Dorsolateral prefrontal cortex (tissue), 118 donors: ENCODE data around the gene ARG2. TPM values are rescaled to one million over a fixed set of nuclear protein-coding genes. Genes with fewer than 3 reads are reported as not detected.

Experiments
- total RNA-seq, 120 experiments: library from RNA; stranded (reverse); gene quantifications; one replicate each; pipeline versions ENCODE4 v1.2.3 to v1.2.4, GENCODE V29; 2022

ARG2 gene
- total RNA-seq, 120 experiments from 2014 or later = 5.2 to 42.6 (median 14.9) TPM

Other genes with a start within 250 kb of the ARG2 start
- 1 to 10 TPM in 5 of 120 experiments, under 1 TPM in 6, not detected in 109; 0.42 to 1.9 (median 0.81) TPM for gene PLEK2, start 207.8 kb upstream of the ARG2 start, total RNA-seq
- 10 to 100 TPM; 11.6 to 46.8 (median 28.2) TPM for gene TMEM229B, start 131.2 kb upstream of the ARG2 start, total RNA-seq
- 100 to 1,000 TPM in 105 of 120 experiments, 10 to 100 TPM in 15; 42.5 to 965 (median 248) TPM for gene PLEKHH1, start 86.6 kb upstream of the ARG2 start, total RNA-seq
- 10 to 100 TPM; 19.8 to 43.6 (median 29.0) TPM for gene PIGH, start 19.7 kb upstream of the ARG2 start, total RNA-seq
- 100 to 1,000 TPM; 101 to 177 (median 140) TPM for gene VTI1B, start 54.7 kb downstream of the ARG2 start, total RNA-seq
- gene RDH11, start 75.8 kb downstream of the ARG2 start, total RNA-seq = 100 to 1,000 TPM in 1 of 120 experiments, 10 to 100 TPM in 119; 51.8 to 100 (median 78.6) TPM
- gene RDH12, start 82.0 kb downstream of the ARG2 start, total RNA-seq = 1 to 10 TPM in 95 of 120 experiments, under 1 TPM in 25; 0.42 to 7.0 (median 1.6) TPM
- gene ZFYVE26, start 196.7 kb downstream of the ARG2 start, total RNA-seq = 10 to 100 TPM; 17.7 to 41.8 (median 28.0) TPM
- 10 to 100 TPM in 107 of 120 experiments, 1 to 10 TPM in 13; 5.8 to 36.9 (median 15.3) TPM for gene RAD51B, start 199.9 kb downstream of the ARG2 start, total RNA-seq